ENCODE results near the gene MARVELD2.

The MARVELD2 gene

DNA sequence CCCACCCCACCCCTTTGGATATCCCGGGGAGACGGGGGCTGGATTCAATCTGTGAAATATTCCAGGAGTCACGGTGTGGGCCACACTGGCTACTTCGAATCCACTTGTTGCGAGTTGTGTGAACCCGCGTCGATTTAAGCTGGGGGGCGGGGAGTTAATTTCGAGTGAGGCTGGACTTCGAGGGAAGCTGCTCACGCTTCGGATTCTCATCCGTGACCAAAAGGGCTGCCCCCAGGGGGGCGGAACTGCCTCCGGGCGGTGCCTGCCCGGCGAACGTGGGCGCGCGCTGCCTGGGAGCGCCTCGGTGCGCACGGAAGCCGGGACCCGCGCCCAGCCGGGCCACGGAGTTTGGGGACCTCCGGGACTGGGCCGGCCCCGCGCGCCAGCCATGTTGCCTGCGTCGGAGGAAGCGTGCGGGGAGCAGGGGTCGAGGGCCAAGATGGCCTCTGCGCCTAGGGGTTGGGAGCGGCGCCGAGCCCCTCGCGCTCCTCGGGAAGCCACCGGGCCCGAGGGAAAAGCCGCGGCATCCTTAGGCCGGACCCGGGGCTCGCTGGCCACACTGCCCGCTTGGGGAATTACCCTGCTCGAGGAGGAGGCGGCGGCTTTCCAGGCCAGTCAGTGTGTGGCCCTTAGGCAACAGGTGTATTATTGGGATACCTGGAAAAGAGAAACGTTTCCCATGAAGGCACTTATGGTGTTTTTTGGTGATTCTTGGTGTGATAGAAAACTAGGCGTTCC is 78.6 kb downstream of the MARVELD2 start:
- DNase-seq = no peak

Data from activated CD4-positive, alpha-beta T cell treated with anti-CD3 and anti-CD28 coated beads for 4 hours (primary cell).